Measurements from ENCODE around the gene TTC1.
"Not testable (repeated sequence)": the region's sequence is repeated elsewhere in the genome, so short reads cannot be mapped to it uniquely, and the experiment has no call there.

The TTC1 gene

GRCh38 chr5:160008877-160009590, at the start of gene TTC1:
TTC1 (plus strand) TSS chr5:160009139; CDS start chr5:160010529, 1,390 bp downstream.
- DNase-seq: peak; percentile 69 to 78 (median 73)

DNA sequence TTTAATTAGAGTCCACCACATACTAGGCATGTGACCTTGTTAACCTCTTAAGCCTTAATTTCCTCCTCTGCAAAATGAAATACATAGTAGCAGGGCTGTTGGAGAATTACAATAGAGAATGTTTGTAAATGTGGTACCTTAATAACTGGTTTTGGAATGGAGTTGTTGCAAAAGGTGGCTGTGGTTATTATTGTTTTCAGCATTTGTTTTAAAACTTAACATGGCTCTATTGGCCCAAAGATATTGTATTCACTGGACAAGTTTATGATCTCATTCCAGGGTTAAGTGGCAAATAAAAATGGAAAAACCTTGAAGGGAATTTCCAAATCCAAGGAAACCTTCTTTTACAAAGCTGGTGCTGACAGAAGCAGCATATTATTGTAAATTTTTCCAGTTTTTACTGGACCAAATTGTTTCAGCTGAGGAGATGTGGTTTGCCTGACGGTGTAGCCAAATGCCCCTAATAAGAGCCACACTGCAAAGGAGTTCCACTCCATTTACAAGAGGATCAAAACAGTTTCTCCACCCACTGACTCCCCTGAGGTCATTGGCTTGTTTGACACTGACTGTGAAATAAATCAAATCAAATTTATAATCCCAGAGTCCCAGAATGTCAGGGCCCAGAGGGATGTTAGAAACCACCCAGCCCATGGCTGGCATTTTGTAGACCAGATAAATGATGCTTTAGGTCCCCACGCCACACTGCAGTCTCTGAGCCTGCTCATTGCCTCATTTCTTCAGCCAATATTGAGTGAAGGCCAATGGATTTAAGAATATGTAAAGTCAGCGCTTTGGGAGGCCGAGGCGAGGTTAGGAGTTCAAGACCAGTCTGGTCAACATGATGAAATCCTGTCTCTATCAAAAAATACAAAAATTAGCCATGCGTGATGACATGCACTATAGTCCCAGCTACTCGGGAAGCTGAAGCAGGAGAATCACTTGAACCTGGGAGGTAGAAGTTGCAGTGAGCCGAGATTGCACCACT, 47.5 kb upstream of the TTC1 start:
- DNase-seq: no peak

DNA sequence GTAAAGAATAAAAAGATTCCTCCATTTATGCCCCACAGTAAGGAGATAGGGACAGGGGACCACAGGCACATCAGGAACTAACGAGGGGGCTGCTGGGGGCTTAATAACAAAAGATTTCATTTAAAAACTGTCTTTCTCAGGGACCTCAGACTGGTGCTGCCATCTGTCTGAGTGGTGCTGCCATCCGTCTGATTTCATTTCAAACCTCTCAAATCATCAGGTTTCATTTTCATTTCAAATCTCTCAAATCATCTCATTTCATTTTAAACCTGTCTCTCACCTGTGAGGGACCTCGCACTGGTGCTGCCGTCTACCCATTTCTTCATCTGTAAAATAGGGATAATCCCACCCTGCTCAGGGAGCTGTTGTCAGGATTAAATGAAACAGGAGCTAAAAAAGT, 46.7 kb upstream of the TTC1 start:
- DNase-seq: no peak

DNA sequence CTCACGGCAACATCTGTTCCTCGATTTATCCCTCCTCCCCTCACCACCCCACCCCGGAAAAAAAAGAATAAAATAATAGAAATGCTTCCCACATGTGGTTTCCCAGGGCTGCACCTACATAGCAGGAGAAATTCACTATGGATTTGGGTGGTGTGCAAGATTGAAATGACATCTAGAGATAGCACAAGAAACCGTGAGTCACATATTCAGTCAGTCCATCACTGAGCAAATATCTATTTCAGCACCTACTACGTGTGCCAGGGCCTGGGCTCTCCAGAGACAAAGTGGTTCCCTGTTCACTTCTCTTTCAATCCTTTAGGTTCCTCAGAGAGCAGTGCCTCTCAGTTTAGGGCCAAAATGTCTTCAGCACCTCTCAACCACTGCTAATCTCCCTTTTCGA, 45.0 kb upstream of the TTC1 start:
- no peak for DNase-seq

DNA sequence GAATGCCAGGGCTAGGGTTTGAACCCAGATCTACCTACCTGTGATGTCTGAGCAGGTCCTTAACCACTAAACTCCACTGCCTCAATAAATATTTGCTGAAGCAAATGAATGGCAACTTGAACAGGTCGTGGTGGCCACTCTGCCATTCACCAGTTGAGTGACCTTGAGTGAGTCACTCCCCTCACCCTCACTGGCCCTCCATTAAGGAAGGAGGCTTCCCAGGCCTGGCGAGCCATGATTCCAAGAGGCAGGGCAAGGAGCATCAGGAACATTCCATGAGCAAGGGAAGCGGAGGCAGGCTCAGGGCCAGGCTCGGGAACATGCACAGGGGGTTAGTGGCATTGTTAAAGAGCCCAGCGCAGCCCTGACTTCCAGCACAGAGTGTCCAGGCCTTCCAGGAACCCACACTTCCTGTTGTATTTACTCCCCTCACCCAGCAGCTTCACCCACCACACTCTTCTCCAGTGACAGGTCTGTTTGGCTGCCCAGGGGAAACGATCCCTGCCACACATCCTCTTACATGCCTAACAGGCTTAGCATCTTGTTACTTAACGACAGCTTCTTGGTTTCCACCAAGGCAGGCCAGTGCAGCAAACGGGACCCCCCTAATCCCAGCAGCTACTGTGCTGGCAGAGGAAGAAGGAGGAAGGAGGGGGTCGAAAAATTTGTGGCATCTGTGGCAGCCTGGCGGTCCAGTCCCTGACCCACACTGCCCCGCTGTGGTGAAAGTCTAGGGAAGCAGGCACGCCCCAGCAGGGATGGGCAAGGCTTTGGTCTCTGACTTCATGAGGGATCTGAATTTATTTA, 43.7 kb upstream of the TTC1 start:
- DNase-seq: peak in 1 of 4 experiments; percentile 2

GRCh38 chr5:159965838-159966128, 43.2 kb upstream of the TTC1 start:
- not testable (repeated sequence) for DNase-seq

DNA sequence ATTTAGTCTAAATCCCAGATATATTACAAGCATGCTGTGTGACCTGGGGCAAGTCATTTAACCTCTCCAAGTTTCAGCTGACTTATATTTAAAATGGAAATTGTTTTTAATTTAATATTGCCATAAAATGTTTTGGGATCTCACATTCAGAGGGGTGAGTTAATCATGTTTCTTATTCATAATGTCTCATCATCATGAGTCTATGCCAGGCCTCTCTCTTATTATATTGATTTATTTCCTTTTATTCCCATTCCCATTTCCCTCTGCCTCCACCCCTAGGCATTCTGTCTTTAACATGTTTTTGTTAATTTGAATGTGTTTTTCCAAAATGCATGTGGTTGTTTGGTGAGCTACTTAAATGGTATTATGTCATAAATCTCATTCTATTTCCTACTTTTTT, 39.0 kb upstream of the TTC1 start:
- no peak for DNase-seq

DNA sequence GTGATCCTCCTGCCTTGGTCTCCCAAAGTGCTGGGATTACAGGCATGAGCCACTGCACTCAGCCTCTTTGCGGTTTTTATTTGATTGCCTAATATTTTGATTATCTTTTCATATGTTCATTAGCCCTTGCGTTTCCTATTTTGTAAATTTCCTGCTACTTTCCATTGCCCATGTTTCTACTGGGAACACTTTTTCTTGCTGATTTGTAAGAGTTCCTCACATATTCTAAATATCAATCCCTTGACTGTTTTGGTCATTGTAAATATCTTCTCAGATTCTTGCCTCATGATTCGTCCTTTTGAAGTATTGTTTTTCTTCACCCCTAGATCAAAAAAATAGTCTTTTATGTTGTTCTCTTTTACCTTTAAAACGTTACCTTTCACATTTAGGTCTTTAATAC, 37.9 kb upstream of the TTC1 start:
- DNase-seq: no peak

DNA sequence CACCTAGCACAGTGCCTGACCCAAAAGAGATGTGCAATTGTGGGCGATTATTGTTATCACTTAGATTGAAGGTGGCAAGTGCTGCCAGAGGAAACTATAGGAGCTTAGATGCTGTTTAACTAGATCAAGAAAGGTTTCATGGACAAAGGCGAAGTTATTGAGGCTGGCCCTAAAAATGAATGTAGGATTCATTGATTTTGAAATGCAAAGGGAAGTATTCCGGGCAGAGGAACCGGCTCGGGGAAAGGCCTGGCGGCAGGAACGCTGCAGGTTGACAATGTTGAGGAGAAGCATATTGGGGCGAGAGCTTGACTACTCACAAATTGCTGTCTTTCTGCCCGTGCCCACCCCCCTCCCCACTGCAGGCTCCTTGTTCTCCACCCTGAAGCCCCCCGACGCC, 37.4 kb upstream of the TTC1 start:
- DNase-seq: no peak

- no peak for DNase-seq
Measured at GRCh38 chr5:159971931-159972461, 36.9 kb upstream of the TTC1 start.

DNA sequence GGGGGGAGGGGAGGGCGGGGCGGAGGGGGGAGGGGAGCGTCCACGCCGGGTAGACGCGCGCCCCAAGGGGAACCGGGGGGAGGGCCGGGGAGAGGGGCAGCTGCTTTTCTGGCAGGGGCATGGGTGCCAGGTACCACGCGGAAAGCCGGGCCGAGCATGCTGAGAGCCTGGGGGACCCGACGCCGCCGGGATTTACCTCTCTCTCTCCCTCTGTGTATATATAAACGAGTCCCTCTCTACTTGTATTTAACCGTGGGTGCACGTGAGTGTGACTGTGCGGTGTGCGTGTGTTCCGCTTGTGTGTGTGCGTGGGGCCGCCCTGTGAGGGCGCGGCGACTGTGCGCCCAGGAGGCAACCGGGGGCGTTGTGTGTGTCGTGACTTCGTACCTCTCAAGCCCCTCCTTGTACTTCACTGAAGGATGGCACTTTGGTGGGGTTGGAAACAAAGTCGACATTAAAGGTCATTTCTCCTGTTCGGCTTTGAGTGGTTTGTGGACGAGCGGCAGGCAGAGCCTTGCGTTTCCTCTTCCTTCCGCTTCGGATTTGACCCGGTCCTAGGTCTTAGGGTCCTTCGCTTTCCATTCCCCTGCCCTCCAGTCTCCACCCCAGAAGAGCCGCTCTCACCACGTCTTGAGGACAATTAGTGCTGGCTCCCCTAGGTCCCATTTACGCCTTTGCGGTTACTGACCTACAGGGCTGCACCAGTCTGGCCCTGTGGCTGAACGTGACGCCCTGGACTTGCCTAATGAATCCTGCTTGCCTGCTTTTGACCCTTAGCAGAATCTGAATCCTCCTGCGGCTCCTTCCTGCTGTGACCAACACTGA, 36.2 kb upstream of the TTC1 start:
- no peak for DNase-seq

GRCh38 chr5:159975462-159976019, 33.4 kb upstream of the TTC1 start:
- DNase-seq: no peak

- no peak for DNase-seq
Measured at GRCh38 chr5:159976921-159977320, 32.0 kb upstream of the TTC1 start.

- DNase-seq: no peak
Measured at GRCh38 chr5:159978358-159978757, 30.6 kb upstream of the TTC1 start.

DNA sequence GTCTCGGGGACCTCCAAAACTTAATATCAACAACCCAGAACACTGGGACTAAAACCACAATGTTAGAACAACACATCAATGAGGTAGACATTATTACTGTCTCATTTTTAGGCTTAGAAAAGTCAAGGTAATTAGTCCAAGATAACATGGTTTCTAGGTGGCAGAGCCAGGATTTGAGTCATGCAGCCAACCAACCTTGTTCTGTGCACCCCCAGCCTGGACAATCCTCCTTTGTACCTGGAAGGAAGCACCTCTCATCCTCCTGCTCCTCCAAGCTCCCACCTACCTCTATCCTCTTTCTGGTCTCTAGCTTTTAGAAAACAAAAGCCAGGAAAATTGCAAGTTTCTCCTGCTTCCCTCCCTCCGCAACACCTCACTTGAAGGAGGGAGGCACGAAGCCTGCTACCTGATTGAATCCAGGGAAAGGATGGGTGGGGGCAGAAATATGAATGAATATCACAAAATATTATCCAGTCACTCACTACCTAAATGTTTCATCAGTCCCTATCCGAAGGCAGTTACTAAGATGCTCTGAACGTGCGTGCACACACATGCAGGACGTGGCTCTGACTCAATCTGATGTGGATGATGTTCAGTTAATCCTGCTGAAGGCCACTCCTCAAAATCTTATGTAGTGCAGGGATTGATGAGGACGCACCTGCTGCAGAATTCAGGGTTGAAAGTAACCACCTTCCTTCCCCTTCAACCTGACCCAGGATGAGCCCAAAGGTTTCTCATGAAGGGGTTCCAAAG, 26.3 kb upstream of the TTC1 start:
- no peak for DNase-seq

DNA sequence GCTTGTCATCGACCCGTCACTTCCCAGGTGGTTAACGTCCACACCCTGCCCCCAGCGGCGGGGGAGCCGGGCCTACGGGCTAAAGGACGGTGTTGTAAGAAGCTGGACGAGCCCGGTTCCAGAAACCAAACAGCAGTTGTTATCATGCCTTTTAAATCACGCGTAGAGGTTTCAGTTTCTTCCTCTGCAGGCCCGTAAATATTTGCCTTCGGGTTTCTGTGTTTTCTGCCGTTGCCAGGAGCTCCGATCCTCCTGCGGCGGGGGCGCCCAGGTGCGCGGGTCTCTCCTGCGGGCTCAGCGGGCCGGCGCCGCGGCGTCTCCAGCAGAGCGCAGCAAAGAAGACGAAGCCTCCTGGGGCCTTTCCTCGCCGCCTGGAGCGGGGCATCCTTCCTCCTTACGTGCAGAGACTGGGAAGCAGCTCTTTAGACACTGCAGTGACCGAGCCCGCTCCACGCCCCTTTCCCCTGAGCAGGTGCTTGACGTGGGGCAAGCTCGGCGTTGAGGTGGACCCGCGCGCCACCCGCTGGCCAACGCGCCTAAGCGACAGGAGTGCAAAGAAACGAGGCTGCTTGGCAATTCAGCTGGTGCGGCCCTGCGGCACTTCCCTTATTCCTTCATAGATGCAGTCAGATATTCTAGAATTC, 21.8 kb upstream of the TTC1 start:
- peak; percentile 35 to 62 (median 44) for DNase-seq

DNA sequence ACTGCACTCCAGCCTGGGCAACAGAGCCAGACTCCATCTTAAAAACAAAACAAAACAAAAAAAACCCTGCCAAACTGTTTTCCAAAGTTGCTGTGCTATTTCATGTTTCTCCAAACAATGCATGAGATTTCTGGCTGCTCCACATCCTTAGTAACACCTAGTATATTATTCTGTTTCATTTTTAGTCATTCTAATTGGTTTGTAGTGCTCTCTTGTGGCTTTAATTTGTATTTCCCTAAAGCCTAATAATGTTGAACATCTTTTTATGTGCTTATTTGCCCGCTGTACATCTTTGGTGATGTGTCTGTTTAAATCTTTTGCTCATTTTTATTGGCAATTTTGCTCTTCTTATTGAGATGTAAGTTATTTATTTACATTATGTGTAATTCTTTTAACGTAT, 18.4 kb upstream of the TTC1 start:
- no peak for DNase-seq

DNA sequence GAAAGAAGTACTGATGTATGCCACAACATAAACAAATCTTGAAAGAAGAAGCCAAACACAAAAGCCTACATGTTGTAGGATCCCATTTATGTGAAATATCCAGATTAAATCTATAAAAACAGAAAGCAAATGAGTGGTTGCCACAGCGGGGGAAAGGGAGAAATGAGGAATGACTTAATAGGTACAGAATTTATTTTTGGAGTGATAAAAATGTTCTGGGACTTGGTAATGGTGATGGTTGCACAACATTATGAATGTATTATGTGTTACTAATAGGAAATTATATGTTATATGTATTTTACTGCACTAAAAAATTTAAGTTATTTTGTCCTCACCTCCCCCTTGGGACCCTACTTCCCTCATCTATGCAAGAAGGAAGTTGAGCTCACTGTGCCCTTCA, 16.4 kb upstream of the TTC1 start:
- no peak for DNase-seq

- no peak for DNase-seq
Measured at GRCh38 chr5:159993194-159993593, 15.7 kb upstream of the TTC1 start.

GRCh38 chr5:159995907-159996306, 13.0 kb upstream of the TTC1 start:
- no peak for DNase-seq

- DNase-seq: no peak
Measured at GRCh38 chr5:160001457-160001856, 7.5 kb upstream of the TTC1 start.
